Globus pallidus (tissue), 1 donor: ENCODE data around the gene PUS7L.
"Not testable (repeated sequence)": the region's sequence is repeated elsewhere in the genome, so short reads cannot be mapped to it uniquely, and the experiment has no call there.

Experiments used
- DNase-seq: peaks from one replicate; pipeline ENCODE4 v3.0.0-alpha.2; 2015; ENCODE audit warnings: low spot score

Gene PUS7L

GRCh38 chr12:43758728-43759563 is at the start of gene PUS7L, which contains the start of gene IRAK4:
TSS of gene PUS7L (minus strand) at chr12:43758790. CDS start at chr12:43755245, 3,545 bp downstream.
TSS of gene IRAK4 (plus strand) at chr12:43758951. CDS start at chr12:43768112, 9,161 bp downstream.
- DNase-seq = peak; percentile 97

GRCh38 chr12:43807386-43807785 is 48.8 kb upstream of the PUS7L start:
- no peak for DNase-seq

- DNase-seq = no peak
Observed at GRCh38 chr12:43806737-43807072, 48.1 kb upstream of the PUS7L start.

GRCh38 chr12:43805860-43806736 is 47.5 kb upstream of the PUS7L start, which contains the start of gene TWF1:
TSS of gene TWF1 (minus strand) at chr12:43806317. CDS start at chr12:43806245, 72 bp downstream.
- DNase-seq = peak; percentile 84

GRCh38 chr12:43805149-43805859 is 46.7 kb upstream of the PUS7L start:
- no peak for DNase-seq

- no peak for DNase-seq
Observed at GRCh38 chr12:43797561-43798217, 39.1 kb upstream of the PUS7L start.

- DNase-seq = no peak
Observed at GRCh38 chr12:43795716-43796280, 37.2 kb upstream of the PUS7L start.

GRCh38 chr12:43789941-43790340 is 31.4 kb upstream of the PUS7L start:
- no peak for DNase-seq

GRCh38 chr12:43786899-43787693 is 28.5 kb upstream of the PUS7L start:
- no peak for DNase-seq

- peak; percentile 22 for DNase-seq
Observed at GRCh38 chr12:43776498-43776897, 17.9 kb upstream of the PUS7L start.

GRCh38 chr12:43766291-43766690 is 7.7 kb upstream of the PUS7L start:
- no peak for DNase-seq

- no peak for DNase-seq
Observed at GRCh38 chr12:43764528-43764927, 5.9 kb upstream of the PUS7L start.

- DNase-seq = no peak
Observed at GRCh38 chr12:43763769-43764168, 5.2 kb upstream of the PUS7L start.

- no peak for DNase-seq
Observed at GRCh38 chr12:43762596-43762995, 4.0 kb upstream of the PUS7L start.

- no peak for DNase-seq
Observed at GRCh38 chr12:43761500-43761899, 2.9 kb upstream of the PUS7L start.

GRCh38 chr12:43760396-43760795 is 1.8 kb upstream of the PUS7L start:
- DNase-seq = no peak

- peak; percentile 59 for DNase-seq
Observed at GRCh38 chr12:43758247-43758727, 303 bp downstream of the PUS7L start.

GRCh38 chr12:43754015-43754414 is 4.6 kb downstream of the PUS7L start:
- no peak for DNase-seq

- not testable (repeated sequence) for DNase-seq
Observed at GRCh38 chr12:43751360-43751759, 7.2 kb downstream of the PUS7L start.

GRCh38 chr12:43750814-43751213 is 7.8 kb downstream of the PUS7L start:
- no peak for DNase-seq
